ENCODE results near the gene CDK6. TPM values are rescaled to one million over a fixed set of nuclear protein-coding genes. Genes with fewer than 3 reads are reported as not detected.

Gene CDK6
- total and polyA plus RNA-seq, 10 of the 15 experiments (the other 5 are each of a cell fraction or from before 2014, with no cell fraction given), result 8.0 to 118 (median 45.8) TPM

DNA sequence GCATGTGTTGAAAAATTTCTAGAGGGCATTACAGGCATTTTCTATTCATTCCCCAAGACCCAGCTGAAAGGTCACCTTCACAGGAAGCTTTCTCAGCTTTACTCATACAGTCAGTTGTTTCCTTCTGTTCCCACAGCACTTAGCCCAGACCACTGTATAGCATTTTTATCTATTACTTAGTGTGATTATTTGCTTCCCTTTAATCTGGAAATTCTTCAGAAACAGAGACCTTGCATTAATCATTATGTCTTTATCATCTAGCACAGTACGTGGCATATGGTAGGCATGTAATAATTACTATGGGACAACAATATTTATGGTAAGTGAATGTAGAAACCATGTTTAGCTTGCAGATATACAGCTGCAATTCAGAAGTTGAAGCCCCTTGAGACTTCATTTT, 38.2 kb upstream of the CDK6 start (continued):
- TF ChIP-seq, protein P1, sequence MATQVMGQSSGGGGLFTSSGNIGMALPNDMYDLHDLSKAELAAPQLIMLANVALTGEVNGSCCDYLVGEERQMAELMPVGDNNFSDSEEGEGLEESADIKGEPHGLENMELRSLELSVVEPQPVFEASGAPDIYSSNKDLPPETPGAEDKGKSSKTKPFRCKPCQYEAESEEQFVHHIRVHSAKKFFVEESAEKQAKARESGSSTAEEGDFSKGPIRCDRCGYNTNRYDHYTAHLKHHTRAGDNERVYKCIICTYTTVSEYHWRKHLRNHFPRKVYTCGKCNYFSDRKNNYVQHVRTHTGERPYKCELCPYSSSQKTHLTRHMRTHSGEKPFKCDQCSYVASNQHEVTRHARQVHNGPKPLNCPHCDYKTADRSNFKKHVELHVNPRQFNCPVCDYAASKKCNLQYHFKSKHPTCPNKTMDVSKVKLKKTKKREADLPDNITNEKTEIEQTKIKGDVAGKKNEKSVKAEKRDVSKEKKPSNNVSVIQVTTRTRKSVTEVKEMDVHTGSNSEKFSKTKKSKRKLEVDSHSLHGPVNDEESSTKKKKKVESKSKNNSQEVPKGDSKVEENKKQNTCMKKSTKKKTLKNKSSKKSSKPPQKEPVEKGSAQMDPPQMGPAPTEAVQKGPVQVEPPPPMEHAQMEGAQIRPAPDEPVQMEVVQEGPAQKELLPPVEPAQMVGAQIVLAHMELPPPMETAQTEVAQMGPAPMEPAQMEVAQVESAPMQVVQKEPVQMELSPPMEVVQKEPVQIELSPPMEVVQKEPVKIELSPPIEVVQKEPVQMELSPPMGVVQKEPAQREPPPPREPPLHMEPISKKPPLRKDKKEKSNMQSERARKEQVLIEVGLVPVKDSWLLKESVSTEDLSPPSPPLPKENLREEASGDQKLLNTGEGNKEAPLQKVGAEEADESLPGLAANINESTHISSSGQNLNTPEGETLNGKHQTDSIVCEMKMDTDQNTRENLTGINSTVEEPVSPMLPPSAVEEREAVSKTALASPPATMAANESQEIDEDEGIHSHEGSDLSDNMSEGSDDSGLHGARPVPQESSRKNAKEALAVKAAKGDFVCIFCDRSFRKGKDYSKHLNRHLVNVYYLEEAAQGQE (IDR thresholded peaks at IDR 0.05; ENCODE audit: low read depth, low read length), result no peak
- no peak for TF ChIP-seq ZNF274 (IDR thresholded peaks at IDR 0.05; ENCODE audit: insufficient read depth, insufficient read length)
- no peak for TF ChIP-seq SP1 (IDR thresholded peaks at IDR 0.05; ENCODE audit: low read depth, low read length)
- TF ChIP-seq MTA2 (IDR thresholded peaks at IDR 0.05; ENCODE audit: low read depth), result no peak

DNA sequence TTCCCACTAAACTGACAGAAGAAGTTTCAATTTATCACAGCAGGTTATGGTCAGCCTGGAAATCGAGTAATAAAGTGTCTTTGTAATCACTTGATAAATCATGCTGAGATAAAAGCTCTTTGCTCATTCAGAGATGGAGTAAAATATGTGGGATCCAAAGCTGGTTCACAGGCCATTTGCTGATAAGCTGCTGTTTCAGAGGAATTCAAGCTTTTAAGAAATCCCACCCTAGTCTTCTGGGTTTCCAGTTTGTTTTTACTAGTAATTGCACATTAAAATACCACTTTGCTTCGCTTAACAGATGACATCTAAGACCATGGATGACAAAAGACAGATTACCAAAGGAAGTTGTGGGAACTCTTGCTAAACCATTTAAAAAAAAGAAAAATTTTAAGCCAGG, 37.4 kb upstream of the CDK6 start:
- no peaks in the 10 kb centered on the region for H4K20me1 ChIP-seq (ENCODE audit: control insufficient read depth, insufficient read depth)
- BruUV-seq (replicated peaks), result no TSS peak
- in situ Hi-C loops (cut with MboI), result no loop called here
- H3K9me3 ChIP-seq (replicated peaks; ENCODE audit: control insufficient read depth, insufficient read depth, low read length), result peaks cover 8% of the 10 kb centered on the region; the same call in 2 of the 3 replicates
- no peak overlapping the region for H3K9ac ChIP-seq (ENCODE audit: control insufficient read depth, insufficient read depth, low read length)
- ATAC-seq (no peak), DNase-seq (ENCODE audit: low read depth, low spot score) (no peak), FAIRE-seq (no peak)
- no peaks in the 10 kb centered on the region for H3K36me3 ChIP-seq (ENCODE audit: control insufficient read depth in 2 of 2, insufficient read depth in 2 of 2, low read length in 1 of 2)
- intact Hi-C loops (cut with micrococcal nuclease; ENCODE audit: unreplicated experiment), result no loop called here
- H3K4me1 ChIP-seq (ENCODE audit: control insufficient read depth, insufficient read depth, low read length), result no peaks in the 10 kb centered on the region
- H3K27ac ChIP-seq (ENCODE audit: control insufficient read depth, insufficient read depth), result no peak overlapping the region
- no peak overlapping the region for H2AFZ ChIP-seq (ENCODE audit: control insufficient read depth, low read depth, low read length)
- no peak overlapping the region for H3K4me3 ChIP-seq
- 40% methylated on average over 2 of the region's 2 CpGs for WGBS (ENCODE audit: insufficient coverage, insufficient replicate concordance, low lambda C conversion rate, missing lambda C conversion rate)
- no peak overlapping the region for H3K4me2 ChIP-seq (ENCODE audit: control insufficient read depth, insufficient read depth)
- H3K27me3 ChIP-seq (replicated peaks in 1 of 2; ENCODE audit: control insufficient read depth in 2 of 2, insufficient read depth in 2 of 2, low read length in 1 of 2), result no peaks in the 10 kb centered on the region
- ChIA-PET SMC1A (ENCODE audit: uncharacterized antibody, unreplicated experiment) (interaction anchor here (1.0 to 1.2 kb wide), 3 partner anchors 12 to 359 kb away, joined by 3 read pairs; no protein-coding TSS in a partner anchor), CTCF (interaction anchor here (0.7 to 1.4 kb wide), 5 partner anchors 9 to 253 kb away, joined by 3 to 4 read pairs (median 3); no protein-coding TSS in a partner anchor), POLR2A (no interaction called here), RAD21 (ENCODE audit: unreplicated experiment) (interaction anchor here (1.0 kb wide), 1 partner anchor 175 kb away, joined by 3 read pairs; no protein-coding TSS in a partner anchor)
- no peaks in the 10 kb centered on the region for H3K79me2 ChIP-seq (ENCODE audit: control insufficient read depth, insufficient read depth, low read length)
- TF ChIP-seq, protein P2, sequence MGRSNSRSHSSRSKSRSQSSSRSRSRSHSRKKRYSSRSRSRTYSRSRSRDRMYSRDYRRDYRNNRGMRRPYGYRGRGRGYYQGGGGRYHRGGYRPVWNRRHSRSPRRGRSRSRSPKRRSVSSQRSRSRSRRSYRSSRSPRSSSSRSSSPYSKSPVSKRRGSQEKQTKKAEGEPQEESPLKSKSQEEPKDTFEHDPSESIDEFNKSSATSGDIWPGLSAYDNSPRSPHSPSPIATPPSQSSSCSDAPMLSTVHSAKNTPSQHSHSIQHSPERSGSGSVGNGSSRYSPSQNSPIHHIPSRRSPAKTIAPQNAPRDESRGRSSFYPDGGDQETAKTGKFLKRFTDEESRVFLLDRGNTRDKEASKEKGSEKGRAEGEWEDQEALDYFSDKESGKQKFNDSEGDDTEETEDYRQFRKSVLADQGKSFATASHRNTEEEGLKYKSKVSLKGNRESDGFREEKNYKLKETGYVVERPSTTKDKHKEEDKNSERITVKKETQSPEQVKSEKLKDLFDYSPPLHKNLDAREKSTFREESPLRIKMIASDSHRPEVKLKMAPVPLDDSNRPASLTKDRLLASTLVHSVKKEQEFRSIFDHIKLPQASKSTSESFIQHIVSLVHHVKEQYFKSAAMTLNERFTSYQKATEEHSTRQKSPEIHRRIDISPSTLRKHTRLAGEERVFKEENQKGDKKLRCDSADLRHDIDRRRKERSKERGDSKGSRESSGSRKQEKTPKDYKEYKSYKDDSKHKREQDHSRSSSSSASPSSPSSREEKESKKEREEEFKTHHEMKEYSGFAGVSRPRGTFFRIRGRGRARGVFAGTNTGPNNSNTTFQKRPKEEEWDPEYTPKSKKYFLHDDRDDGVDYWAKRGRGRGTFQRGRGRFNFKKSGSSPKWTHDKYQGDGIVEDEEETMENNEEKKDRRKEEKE (IDR thresholded peaks at IDR 0.05), result no peak
- TF ChIP-seq TARDBP (IDR thresholded peaks at IDR 0.05; ENCODE audit: borderline replicate concordance), result no peak
- TF ChIP-seq, protein P3, sequence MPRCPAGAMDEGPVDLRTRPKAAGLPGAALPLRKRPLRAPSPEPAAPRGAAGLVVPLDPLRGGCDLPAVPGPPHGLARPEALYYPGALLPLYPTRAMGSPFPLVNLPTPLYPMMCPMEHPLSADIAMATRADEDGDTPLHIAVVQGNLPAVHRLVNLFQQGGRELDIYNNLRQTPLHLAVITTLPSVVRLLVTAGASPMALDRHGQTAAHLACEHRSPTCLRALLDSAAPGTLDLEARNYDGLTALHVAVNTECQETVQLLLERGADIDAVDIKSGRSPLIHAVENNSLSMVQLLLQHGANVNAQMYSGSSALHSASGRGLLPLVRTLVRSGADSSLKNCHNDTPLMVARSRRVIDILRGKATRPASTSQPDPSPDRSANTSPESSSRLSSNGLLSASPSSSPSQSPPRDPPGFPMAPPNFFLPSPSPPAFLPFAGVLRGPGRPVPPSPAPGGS (IDR thresholded peaks at IDR 0.05; ENCODE audit: borderline replicate concordance, insufficient read depth, low read depth, low read length, poor library complexity, severe bottlenecking), result no peak
- TF ChIP-seq, protein P4, sequence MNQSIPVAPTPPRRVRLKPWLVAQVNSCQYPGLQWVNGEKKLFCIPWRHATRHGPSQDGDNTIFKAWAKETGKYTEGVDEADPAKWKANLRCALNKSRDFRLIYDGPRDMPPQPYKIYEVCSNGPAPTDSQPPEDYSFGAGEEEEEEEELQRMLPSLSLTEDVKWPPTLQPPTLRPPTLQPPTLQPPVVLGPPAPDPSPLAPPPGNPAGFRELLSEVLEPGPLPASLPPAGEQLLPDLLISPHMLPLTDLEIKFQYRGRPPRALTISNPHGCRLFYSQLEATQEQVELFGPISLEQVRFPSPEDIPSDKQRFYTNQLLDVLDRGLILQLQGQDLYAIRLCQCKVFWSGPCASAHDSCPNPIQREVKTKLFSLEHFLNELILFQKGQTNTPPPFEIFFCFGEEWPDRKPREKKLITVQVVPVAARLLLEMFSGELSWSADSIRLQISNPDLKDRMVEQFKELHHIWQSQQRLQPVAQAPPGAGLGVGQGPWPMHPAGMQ (IDR thresholded peaks at IDR 0.05; ENCODE audit: borderline replicate concordance), result no peak
- TF ChIP-seq KLF5 (IDR thresholded peaks at IDR 0.05; ENCODE audit: partially characterized antibody), result no peak
- TF ChIP-seq, protein P5, sequence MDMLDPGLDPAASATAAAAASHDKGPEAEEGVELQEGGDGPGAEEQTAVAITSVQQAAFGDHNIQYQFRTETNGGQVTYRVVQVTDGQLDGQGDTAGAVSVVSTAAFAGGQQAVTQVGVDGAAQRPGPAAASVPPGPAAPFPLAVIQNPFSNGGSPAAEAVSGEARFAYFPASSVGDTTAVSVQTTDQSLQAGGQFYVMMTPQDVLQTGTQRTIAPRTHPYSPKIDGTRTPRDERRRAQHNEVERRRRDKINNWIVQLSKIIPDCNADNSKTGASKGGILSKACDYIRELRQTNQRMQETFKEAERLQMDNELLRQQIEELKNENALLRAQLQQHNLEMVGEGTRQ (IDR thresholded peaks at IDR 0.05; ENCODE audit: borderline replicate concordance, low read depth, low read length), result no peak
- TF ChIP-seq CBX3 (IDR thresholded peaks at IDR 0.05; ENCODE audit: borderline replicate concordance, low read depth), result no peak
- no peak for TF ChIP-seq CREB1 (IDR thresholded peaks at IDR 0.05; ENCODE audit: low read depth)

Data from GM12878 (cell line).